ENCODE results near the gene DNAJC1. TPM values are rescaled to one million over a fixed set of nuclear protein-coding genes. Genes with fewer than 3 reads are reported as not detected.

DNAJC1 gene
- total and polyA plus RNA-seq, 2 of the 8 experiments (the other 6 are each of a cell fraction or from before 2014, with no cell fraction given): 6.8 to 14.8 TPM

DNA sequence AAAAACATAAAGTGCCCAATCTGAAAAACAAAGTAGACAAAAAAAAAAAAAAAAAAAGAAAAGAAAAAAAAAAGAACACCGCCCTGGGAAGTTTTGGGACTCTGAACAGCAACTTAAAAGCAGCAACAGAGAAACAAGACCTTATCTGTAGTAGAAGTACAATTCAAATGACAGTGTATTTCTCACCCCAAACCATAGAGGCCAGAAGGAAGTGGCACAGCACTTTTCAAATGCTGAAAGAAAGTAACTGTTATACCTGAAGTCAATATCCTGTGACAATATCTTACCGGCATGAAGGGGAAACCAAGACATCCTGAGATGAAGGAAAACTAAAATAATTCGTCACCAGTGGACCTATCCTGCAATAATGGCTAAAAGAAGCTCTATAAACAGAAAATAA is 112.1 kb downstream of the DNAJC1 start (continued):
- no peak for TF ChIP-seq NANOG (IDR thresholded peaks at IDR 0.05; ENCODE audit: insufficient read depth, low read depth, low read length, poor library complexity, severe bottlenecking)
- TF ChIP-seq, protein P1, sequence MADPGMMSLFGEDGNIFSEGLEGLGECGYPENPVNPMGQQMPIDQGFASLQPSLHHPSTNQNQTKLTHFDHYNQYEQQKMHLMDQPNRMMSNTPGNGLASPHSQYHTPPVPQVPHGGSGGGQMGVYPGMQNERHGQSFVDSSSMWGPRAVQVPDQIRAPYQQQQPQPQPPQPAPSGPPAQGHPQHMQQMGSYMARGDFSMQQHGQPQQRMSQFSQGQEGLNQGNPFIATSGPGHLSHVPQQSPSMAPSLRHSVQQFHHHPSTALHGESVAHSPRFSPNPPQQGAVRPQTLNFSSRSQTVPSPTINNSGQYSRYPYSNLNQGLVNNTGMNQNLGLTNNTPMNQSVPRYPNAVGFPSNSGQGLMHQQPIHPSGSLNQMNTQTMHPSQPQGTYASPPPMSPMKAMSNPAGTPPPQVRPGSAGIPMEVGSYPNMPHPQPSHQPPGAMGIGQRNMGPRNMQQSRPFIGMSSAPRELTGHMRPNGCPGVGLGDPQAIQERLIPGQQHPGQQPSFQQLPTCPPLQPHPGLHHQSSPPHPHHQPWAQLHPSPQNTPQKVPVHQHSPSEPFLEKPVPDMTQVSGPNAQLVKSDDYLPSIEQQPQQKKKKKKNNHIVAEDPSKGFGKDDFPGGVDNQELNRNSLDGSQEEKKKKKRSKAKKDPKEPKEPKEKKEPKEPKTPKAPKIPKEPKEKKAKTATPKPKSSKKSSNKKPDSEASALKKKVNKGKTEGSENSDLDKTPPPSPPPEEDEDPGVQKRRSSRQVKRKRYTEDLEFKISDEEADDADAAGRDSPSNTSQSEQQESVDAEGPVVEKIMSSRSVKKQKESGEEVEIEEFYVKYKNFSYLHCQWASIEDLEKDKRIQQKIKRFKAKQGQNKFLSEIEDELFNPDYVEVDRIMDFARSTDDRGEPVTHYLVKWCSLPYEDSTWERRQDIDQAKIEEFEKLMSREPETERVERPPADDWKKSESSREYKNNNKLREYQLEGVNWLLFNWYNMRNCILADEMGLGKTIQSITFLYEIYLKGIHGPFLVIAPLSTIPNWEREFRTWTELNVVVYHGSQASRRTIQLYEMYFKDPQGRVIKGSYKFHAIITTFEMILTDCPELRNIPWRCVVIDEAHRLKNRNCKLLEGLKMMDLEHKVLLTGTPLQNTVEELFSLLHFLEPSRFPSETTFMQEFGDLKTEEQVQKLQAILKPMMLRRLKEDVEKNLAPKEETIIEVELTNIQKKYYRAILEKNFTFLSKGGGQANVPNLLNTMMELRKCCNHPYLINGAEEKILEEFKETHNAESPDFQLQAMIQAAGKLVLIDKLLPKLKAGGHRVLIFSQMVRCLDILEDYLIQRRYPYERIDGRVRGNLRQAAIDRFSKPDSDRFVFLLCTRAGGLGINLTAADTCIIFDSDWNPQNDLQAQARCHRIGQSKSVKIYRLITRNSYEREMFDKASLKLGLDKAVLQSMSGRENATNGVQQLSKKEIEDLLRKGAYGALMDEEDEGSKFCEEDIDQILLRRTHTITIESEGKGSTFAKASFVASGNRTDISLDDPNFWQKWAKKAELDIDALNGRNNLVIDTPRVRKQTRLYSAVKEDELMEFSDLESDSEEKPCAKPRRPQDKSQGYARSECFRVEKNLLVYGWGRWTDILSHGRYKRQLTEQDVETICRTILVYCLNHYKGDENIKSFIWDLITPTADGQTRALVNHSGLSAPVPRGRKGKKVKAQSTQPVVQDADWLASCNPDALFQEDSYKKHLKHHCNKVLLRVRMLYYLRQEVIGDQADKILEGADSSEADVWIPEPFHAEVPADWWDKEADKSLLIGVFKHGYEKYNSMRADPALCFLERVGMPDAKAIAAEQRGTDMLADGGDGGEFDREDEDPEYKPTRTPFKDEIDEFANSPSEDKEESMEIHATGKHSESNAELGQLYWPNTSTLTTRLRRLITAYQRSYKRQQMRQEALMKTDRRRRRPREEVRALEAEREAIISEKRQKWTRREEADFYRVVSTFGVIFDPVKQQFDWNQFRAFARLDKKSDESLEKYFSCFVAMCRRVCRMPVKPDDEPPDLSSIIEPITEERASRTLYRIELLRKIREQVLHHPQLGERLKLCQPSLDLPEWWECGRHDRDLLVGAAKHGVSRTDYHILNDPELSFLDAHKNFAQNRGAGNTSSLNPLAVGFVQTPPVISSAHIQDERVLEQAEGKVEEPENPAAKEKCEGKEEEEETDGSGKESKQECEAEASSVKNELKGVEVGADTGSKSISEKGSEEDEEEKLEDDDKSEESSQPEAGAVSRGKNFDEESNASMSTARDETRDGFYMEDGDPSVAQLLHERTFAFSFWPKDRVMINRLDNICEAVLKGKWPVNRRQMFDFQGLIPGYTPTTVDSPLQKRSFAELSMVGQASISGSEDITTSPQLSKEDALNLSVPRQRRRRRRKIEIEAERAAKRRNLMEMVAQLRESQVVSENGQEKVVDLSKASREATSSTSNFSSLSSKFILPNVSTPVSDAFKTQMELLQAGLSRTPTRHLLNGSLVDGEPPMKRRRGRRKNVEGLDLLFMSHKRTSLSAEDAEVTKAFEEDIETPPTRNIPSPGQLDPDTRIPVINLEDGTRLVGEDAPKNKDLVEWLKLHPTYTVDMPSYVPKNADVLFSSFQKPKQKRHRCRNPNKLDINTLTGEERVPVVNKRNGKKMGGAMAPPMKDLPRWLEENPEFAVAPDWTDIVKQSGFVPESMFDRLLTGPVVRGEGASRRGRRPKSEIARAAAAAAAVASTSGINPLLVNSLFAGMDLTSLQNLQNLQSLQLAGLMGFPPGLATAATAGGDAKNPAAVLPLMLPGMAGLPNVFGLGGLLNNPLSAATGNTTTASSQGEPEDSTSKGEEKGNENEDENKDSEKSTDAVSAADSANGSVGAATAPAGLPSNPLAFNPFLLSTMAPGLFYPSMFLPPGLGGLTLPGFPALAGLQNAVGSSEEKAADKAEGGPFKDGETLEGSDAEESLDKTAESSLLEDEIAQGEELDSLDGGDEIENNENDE (IDR thresholded peaks at IDR 0.05; ENCODE audit: insufficient replicate concordance, low read length): no peak
- TF ChIP-seq, protein P2, sequence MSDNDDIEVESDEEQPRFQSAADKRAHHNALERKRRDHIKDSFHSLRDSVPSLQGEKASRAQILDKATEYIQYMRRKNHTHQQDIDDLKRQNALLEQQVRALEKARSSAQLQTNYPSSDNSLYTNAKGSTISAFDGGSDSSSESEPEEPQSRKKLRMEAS (IDR thresholded peaks at IDR 0.05): no peak
